Measurements from ENCODE around the gene PARD3B.

GRCh38 chr2:204744506-204744905 lies 199.2 kb downstream of the PARD3B start:
- no peak for TF ChIP-seq GATA3 (IDR thresholded peaks at IDR 0.05; ENCODE audit: low read depth, low read length)
- no peak for TF ChIP-seq GATA2 (IDR thresholded peaks at IDR 0.05; ENCODE audit: low read depth, low read length)

Measured in SH-SY5Y (cell line).